HEK293T (cell line): ENCODE data around the gene APBA2.

ENCODE experiments used
- ARNT ChIP-seq: fragments of 450-650 bp; IDR thresholded peaks from 2 replicates; pipeline ENCODE4 v1.6.1; 2017; ENCODE audit warnings: mild to moderate bottlenecking
- BHLHE40 ChIP-seq: fragments of 450-650 bp; IDR thresholded peaks from 2 replicates; pipeline ENCODE4 v1.6.1; 2016; ENCODE audit warnings: mild to moderate bottlenecking, moderate library complexity, borderline replicate concordance
- CTBP1 ChIP-seq: fragments of 450-650 bp; IDR thresholded peaks from 2 replicates; pipeline ENCODE4 v1.6.1; 2016; ENCODE audit warnings: borderline replicate concordance
- ELF4 ChIP-seq: fragments of 450-650 bp; IDR thresholded peaks from 2 replicates; pipeline ENCODE4 v1.6.1; 2017; ENCODE audit warnings: antibody characterized with exemption
- FOXA1 ChIP-seq: fragments of 450-650 bp; IDR thresholded peaks from 2 replicates; pipeline ENCODE4 v1.6.1; 2016; ENCODE audit warnings: mild to moderate bottlenecking
- FOXM1 ChIP-seq: fragments of 450-650 bp; IDR thresholded peaks from 2 replicates; pipeline ENCODE4 v1.6.1; 2017; ENCODE audit warnings: mild to moderate bottlenecking, borderline replicate concordance
- HDGF ChIP-seq: fragments of 450-650 bp; IDR thresholded peaks from 2 replicates; pipeline ENCODE4 v1.6.1; 2017; ENCODE audit warnings: antibody characterized with exemption, borderline replicate concordance
- L3MBTL2 ChIP-seq: fragments of 450-650 bp; conservative IDR thresholded peaks from 2 replicates; pipeline ENCODE4 v1.6.1; 2016; ENCODE audit warnings: mild to moderate bottlenecking
- NFRKB ChIP-seq: fragments of 450-650 bp; IDR thresholded peaks from 2 replicates; pipeline ENCODE4 v1.6.1; 2016; ENCODE audit warnings: mild to moderate bottlenecking, moderate library complexity
- PKNOX1 ChIP-seq: fragments of 450-650 bp; IDR thresholded peaks from 2 replicates; pipeline ENCODE4 v1.6.1; 2016
- SP1 ChIP-seq: fragments of 450-650 bp; IDR thresholded peaks from 2 replicates; pipeline ENCODE4 v1.6.1; 2017
- TARDBP ChIP-seq: fragments of 450-650 bp; IDR thresholded peaks from 2 replicates; pipeline ENCODE4 v1.6.1; 2016
- ZNF384 ChIP-seq: fragments of 450-650 bp; IDR thresholded peaks from 2 replicates; pipeline ENCODE4 v1.6.1; 2016

GRCh38 chr15:29138260-29138659 lies 252.5 kb downstream of the APBA2 start:
- no peak for TF ChIP-seq HDGF
- no peak for TF ChIP-seq FOXA1
- no peak for TF ChIP-seq FOXM1
- no peak for TF ChIP-seq SP1
- no peak for TF ChIP-seq PKNOX1
- no peak for TF ChIP-seq BHLHE40
- TF ChIP-seq NFRKB, result no peak
- no peak for TF ChIP-seq ARNT
- TF ChIP-seq CTBP1, result no peak
- TF ChIP-seq ELF4, result no peak
- TF ChIP-seq ZNF384, result no peak
- no peak for TF ChIP-seq L3MBTL2
- TF ChIP-seq TARDBP, result no peak
